A549 (cell line): ENCODE data around the gene UBE2G2. TPM values are rescaled to one million over a fixed set of nuclear protein-coding genes. Genes with fewer than 3 reads are reported as not detected.

Experiments used
- ATAC-seq, 2 experiments: fragments of 200-7000 bp in 1 of 2; fragments of >200 bp in 1 of 2; cut with Nextera tagmentation in 1 of 2; cut with Tn5 transposase in 1 of 2; 3 replicates each; pipeline versions ENCODE4 v1.8.0 to v1.9.1; 2018 to 2020; ENCODE audit warnings: mild to moderate bottlenecking in 1 of 2, moderate library complexity in 1 of 2
- CTCF ChIA-PET: fragments of 300-600 bp; sonication (Branson Sonifier 250); formaldehyde crosslinking; extraction: SDS; loops from one replicate; lab custom pipeline; 2021; ENCODE audit warnings: antibody characterized with exemption, inconsistent platforms; lab: Yijun Ruan, JAX
- POLR2A ChIA-PET: fragments of 350-600 bp; formaldehyde crosslinking; extraction: SDS; loops from one replicate; lab custom pipeline; 2021; ENCODE audit warnings: antibody characterized with exemption, inconsistent platforms; lab: Yijun Ruan, JAX
- DNase-seq, 2 experiments: peaks; one replicate each; pipeline versions ENCODE4 v3.0.0 to v3.0.0-alpha.2; 2011 to 2016; ENCODE audit warnings: low read depth in 1 of 2, low spot score in 1 of 2
- FAIRE-seq: peaks from 2 replicates; lab custom pipeline; 2011; peaks lifted over from hg19 to GRCh38; lab: Jason Lieb, UNC
- H3K27ac ChIP-seq, 2 experiments: fragments of >200 bp; sonication (Bioruptor Twin); formaldehyde crosslinking; 3 replicates each; pipeline ENCODE4 v1.5.1; 2016 to 2017
- H3K4me1 ChIP-seq: fragments of >200 bp; sonication (Bioruptor Twin); formaldehyde crosslinking; 3 replicates; pipeline ENCODE4 v1.6.1; 2016
- H3K4me2 ChIP-seq: fragments of >200 bp; sonication (Bioruptor Twin); formaldehyde crosslinking; 3 replicates; pipeline ENCODE4 v1.6.1; 2016
- H3K4me3 ChIP-seq: fragments of >200 bp; sonication (Bioruptor Twin); formaldehyde crosslinking; 3 replicates; pipeline ENCODE4 v1.5.1; 2016
- H3K9me3 ChIP-seq: fragments of >200 bp; sonication (Bioruptor Twin); formaldehyde crosslinking; 3 replicates; pipeline ENCODE4 v1.6.1; 2016
- BHLHE40 ChIP-seq: IDR thresholded peaks from 2 replicates; pipeline ENCODE4 v1.6.1; 2012; ENCODE audit warnings: low read depth, low read length, inconsistent platforms
- CBX2 ChIP-seq: fragments of 200-600 bp; sonication (generic); IDR thresholded peaks from 2 replicates; pipeline ENCODE4 v1.6.1; 2016; ENCODE audit warnings: low read depth, mild to moderate bottlenecking, borderline replicate concordance
- CBX8 ChIP-seq: fragments of 200-600 bp; sonication (generic); IDR thresholded peaks from 2 replicates; pipeline ENCODE4 v1.6.1; 2016
- CEBPB ChIP-seq, 2 experiments: fragments of >200 bp in 1 of 2; sonication (Bioruptor Twin) in 1 of 2; formaldehyde crosslinking in 1 of 2; IDR thresholded peaks; 2 replicates each; pipeline ENCODE4 v1.6.1; 2012 to 2016
- EP300 ChIP-seq, 2 experiments: fragments of >200 bp; sonication (Bioruptor Twin); formaldehyde crosslinking; IDR thresholded peaks; 2 replicates in 1 of 2; 3 replicates in 1 of 2; pipeline ENCODE4 v1.6.1; 2016 to 2017
- ESRRA ChIP-seq: fragments of 150-350 bp; IDR thresholded peaks from 2 replicates; pipeline ENCODE4 v1.6.1; 2014; ENCODE audit warnings: mild to moderate bottlenecking, low read length, borderline replicate concordance
- FOXS1 ChIP-seq: fragments of 250-450 bp; sonication (Bioruptor Pico); IDR thresholded peaks from 2 replicates; pipeline ENCODE4 v1.5.0; 2020; ENCODE audit warnings: mild to moderate bottlenecking, moderate library complexity
- GATA3 ChIP-seq: IDR thresholded peaks from 2 replicates; pipeline ENCODE4 v1.6.1; 2012; ENCODE audit warnings: borderline replicate concordance
- HDAC2 ChIP-seq: fragments of 200-600 bp; sonication (generic); IDR thresholded peaks from 2 replicates; pipeline ENCODE4 v1.6.1; 2016
- HEYL ChIP-seq: fragments of 250-450 bp; sonication (Bioruptor Pico); IDR thresholded peaks from 2 replicates; pipeline ENCODE4 v1.8.0; 2021; ENCODE audit warnings: mild to moderate bottlenecking, moderate library complexity
- JUN ChIP-seq, 2 experiments: fragments of >200 bp; sonication (Bioruptor Twin); formaldehyde crosslinking; IDR thresholded peaks; 2 replicates in 1 of 2; 3 replicates in 1 of 2; pipeline ENCODE4 v1.6.1; 2016 to 2017
- JUNB ChIP-seq: fragments of >200 bp; sonication (Bioruptor Twin); formaldehyde crosslinking; IDR thresholded peaks from 2 replicates; pipeline ENCODE4 v1.6.1; 2016
- KDM5A ChIP-seq: fragments of 200-600 bp; sonication (generic); IDR thresholded peaks from 2 replicates; pipeline ENCODE4 v1.6.1; 2016; ENCODE audit warnings: antibody characterized with exemption, mild to moderate bottlenecking
- MAFK ChIP-seq: fragments of 450-650 bp; IDR thresholded peaks from 2 replicates; pipeline ENCODE4 v1.6.1; 2014; ENCODE audit not compliant: partially characterized antibody
- NFE2L2 ChIP-seq: fragments of 150-350 bp; conservative IDR thresholded peaks from 2 replicates; pipeline ENCODE4 v1.6.1; 2014; ENCODE audit warnings: low read length
- PHF8 ChIP-seq: fragments of 200-600 bp; sonication (generic); IDR thresholded peaks from 2 replicates; pipeline ENCODE4 v1.6.1; 2016; ENCODE audit warnings: low read depth, mild to moderate bottlenecking, antibody characterized with exemption, moderate library complexity, borderline replicate concordance
- POLR2A ChIP-seq: IDR thresholded peaks from 2 replicates; pipeline ENCODE4 v1.6.1; 2012; ENCODE audit warnings: mild to moderate bottlenecking, low read length
- POLR2AphosphoS2 ChIP-seq: conservative IDR thresholded peaks from 2 replicates; pipeline ENCODE4 v1.6.1; 2012; ENCODE audit warnings: low read length, improper control_type of control experiment, inconsistent platforms
- SMC3 ChIP-seq: fragments of >200 bp; sonication (Bioruptor Twin); formaldehyde crosslinking; IDR thresholded peaks from 3 replicates; pipeline ENCODE4 v1.6.1; 2018; ENCODE audit warnings: inconsistent platforms
- SREBF2 ChIP-seq: fragments of 450-650 bp; IDR thresholded peaks from 2 replicates; pipeline ENCODE4 v1.6.1; 2014; ENCODE audit warnings: mild to moderate bottlenecking, moderate library complexity
- ZC3H11A ChIP-seq: fragments of 450-650 bp; IDR thresholded peaks from 2 replicates; pipeline ENCODE4 v1.6.1; 2014; ENCODE audit warnings: antibody characterized with exemption, mild to moderate bottlenecking
- ZFP36 ChIP-seq: fragments of 450-650 bp; IDR thresholded peaks from 2 replicates; pipeline ENCODE4 v1.6.1; 2014; ENCODE audit warnings: borderline replicate concordance; ENCODE audit not compliant: partially characterized antibody
- ZNF302 ChIP-seq: fragments of 250-450 bp; sonication (Bioruptor Pico); IDR thresholded peaks from 2 replicates; pipeline ENCODE4 v1.9.0; 2021; ENCODE audit warnings: inconsistent platforms, mild to moderate bottlenecking, moderate library complexity
- WGBS: methylation state at CpG from one replicate; pipeline ENCODE4 v1.1.6; 2017; ENCODE audit errors: missing lambda C conversion rate; 5-methylcytosine and 5-hydroxymethylcytosine counted together
- polyA plus RNA-seq, 4 experiments: library from polyadenylated mRNA; depleted of rRNA in 3 of 4; stranded (reverse); fragments of >200 nt; fragmentation: RNase III in 1 of 4; extraction: RNeasy Plus Mini Kit Qiagen cat#74134 plus additional on column Dnase treatment in 1 of 4; gene quantifications; 2 replicates in 3 of 4; 3 replicates in 1 of 4; pipeline ENCODE4 v1.2.3, GENCODE V29; 2011 to 2017
- TF ChIP-seq, protein P1 (sequence below): fragments of 200-600 bp; sonication (generic); IDR thresholded peaks from 2 replicates; pipeline ENCODE4 v1.6.1; 2016; ENCODE audit warnings: antibody characterized with exemption, mild to moderate bottlenecking, moderate library complexity
- TF ChIP-seq, protein P2 (sequence below): IDR thresholded peaks from 2 replicates; pipeline ENCODE4 v1.6.1; 2012
- TF ChIP-seq, protein P3 (sequence below): fragments of >200 bp; sonication (Bioruptor Twin); formaldehyde crosslinking; IDR thresholded peaks from 3 replicates; pipeline ENCODE4 v1.6.1; 2016
- TF ChIP-seq, protein P4 (sequence below): fragments of 250-450 bp; sonication (Bioruptor Pico); IDR thresholded peaks from 2 replicates; pipeline ENCODE4 v1.5.0; 2020; ENCODE audit warnings: low read depth, mild to moderate bottlenecking, moderate library complexity
- TF ChIP-seq, protein P5 (sequence below): IDR thresholded peaks from 2 replicates; pipeline ENCODE4 v1.6.1; 2012; ENCODE audit warnings: low read depth, borderline replicate concordance

Gene UBE2G2
- polyA plus RNA-seq, 2 of the 4 experiments (the other 2 are of a cell fraction): 56.9 to 68.2 TPM

DNA sequence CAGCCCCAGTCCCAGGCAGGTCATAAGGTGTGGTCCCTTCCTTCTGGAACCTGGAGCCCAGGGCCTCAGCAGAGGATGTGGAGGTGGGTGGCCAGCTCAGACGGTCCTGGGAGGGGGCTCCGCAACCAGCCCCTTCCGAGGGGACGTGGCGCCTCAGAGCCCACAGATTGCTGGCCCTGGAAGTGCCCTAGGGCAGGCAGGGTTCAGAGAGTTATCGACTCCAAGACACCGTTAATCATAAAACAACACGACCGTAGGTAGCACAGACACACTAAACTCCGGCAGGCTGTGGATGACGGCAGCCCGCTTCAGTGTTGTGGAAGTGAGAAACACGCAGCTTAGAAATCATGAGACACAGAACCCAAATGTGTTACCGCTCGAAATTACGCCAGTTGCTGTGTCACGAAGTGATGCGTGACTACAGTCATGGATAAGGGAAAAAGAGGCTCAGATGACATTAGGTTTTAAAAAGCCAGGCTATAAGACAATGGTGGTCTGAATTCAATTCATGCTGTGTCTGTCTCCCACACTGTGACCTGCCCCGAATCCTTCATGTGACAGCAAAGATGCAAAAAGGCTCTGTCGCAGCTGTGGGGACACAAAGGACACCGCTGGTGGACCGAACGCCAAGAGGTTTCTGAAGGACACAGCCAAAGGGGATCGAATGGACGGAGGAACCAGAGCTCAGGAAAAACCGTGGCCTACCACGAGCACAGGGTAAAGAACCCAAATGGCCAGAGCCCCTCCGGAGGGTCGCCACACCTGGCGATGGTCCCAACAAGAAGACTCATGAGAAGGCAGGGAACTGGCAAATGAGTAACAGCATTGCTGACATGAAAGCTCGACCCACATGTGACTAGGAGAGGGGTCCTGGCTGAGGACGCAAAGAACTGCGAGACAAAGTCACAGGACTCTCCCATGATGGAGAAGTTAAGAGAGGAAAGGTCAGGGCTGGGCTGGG is 17.9 kb upstream of the UBE2G2 start:
- no peak for ATAC-seq
- TF ChIP-seq CBX8 (no peak), HDAC2 (no peak), SREBF2 (no peak), KDM5A (no peak)
- Histone ChIP-seq H3K4me1 (peaks cover 9% of the 10 kb centered on the region; the same call in 2 of the 3 replicates), H3K4me3 (no peak overlapping the region), H3K27ac (no peak overlapping the region), H3K4me2 (no peak overlapping the region), H3K9me3 (peaks cover 34% of the 10 kb centered on the region)
- WGBS: 95% methylated on average over 33 of the region's 33 CpGs
- no peak for FAIRE-seq
- POLR2A ChIA-PET: no interaction called here
- no peak for DNase-seq
- CTCF ChIA-PET: interaction anchor here (2.0 kb wide), 1 partner anchor 18 kb away, joined by 6 read pairs; the partner anchor contains the start of gene UBE2G2

DNA sequence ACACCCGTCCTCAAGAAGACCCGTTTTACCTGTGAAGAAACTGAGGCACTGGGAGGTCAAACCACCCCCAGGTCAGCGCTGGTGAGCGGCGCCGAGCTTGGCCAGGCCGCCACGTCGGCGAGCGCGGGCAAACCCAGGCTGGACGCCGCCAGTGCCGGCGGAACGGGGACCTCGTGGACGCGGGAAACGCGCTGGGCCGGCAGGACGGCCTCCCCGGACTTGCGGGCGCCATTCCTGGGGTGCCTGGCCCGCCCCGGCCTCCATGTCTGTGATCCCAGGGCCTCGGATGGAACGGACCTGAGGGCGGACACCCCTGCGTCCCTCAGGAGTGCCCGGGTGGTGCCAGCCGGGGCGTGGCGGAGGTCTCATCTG is 17.0 kb upstream of the UBE2G2 start:
- CTCF ChIA-PET: interaction anchor here (2.0 kb wide), 1 partner anchor 17 kb away, joined by 6 read pairs; the partner anchor contains the start of gene UBE2G2
- H3K4me2 ChIP-seq: peak overlapping the region; percentile 69
- no peak for FAIRE-seq

DNA sequence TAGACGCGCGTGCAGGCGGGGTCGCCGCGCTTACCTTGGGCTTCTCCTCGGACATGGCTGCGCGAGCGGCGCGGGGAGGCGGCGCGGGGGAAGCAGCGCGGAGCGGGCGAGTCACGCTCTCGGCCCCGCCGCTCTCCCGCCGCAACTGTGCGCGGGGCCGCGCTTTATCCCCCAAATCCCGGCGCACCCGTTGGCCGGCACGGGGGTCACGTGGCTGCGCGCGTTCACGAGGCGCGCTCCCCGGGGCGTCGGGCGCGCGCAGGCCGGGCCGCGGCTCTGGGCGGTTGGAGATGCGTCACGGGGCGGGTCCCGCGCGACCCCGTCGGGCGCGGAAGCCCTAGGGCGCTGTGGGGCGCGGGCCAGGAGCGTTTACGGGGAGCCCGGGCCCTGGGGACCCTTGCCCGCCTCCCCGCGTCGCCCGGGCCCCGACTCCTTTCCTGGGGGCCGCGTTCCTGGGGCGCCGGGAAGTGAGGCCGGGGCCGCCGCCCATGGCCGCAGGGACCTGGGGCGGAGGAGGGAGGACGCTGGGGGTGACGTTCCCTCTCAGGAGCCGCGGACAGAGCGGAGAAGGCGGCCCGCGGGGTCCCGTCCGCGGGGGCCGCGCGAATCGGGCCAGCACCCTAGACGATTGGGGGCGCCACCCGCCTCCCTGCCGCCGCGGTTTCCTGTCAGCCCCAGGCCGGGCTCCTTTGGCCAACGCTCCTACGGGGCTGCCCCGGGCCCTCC is 16.5 kb upstream of the UBE2G2 start, which contains the start of gene SUMO3:
SUMO3 (minus strand) TSS at position 149 of the 726 bp plus-strand sequence; CDS start at position 55, 94 bp downstream.
- H3K4me3 ChIP-seq: peak within 1 kb of the TSS; percentile 64
- peak within 1 kb of the TSS; percentile 69 for H3K4me2 ChIP-seq
- DNase-seq: peak; percentile 65 to 74
- FAIRE-seq: no peak
- no CpG with 5 or more reads among the region's 108 CpGs for WGBS
- H3K4me1 ChIP-seq: peaks cover 9% of the 10 kb centered on the region; the same call in 2 of the 3 replicates
- ATAC-seq: peak; percentile 58 to 71
- peak within 1 kb of the TSS; percentile 85 to 97 for H3K27ac ChIP-seq
- peaks cover 27% of the 10 kb centered on the region for H3K9me3 ChIP-seq
- CTCF ChIA-PET: interaction anchor here (0.7 to 2.0 kb wide), 2 partner anchors 17 to 115 kb away, joined by 3 to 6 read pairs; partner anchors contain the start of gene UBE2G2
- POLR2A ChIA-PET: interaction anchor here (0.6 to 1.0 kb wide), 4 partner anchors 9 to 56 kb away, joined by 3 to 8 read pairs (median 6); partner anchors contain the start of genes PTTG1IP and UBE2G2
- no peak for TF ChIP-seq ZFP36
- no peak for TF ChIP-seq CEBPB (IDR thresholded peaks at IDR 0.05)
- TF ChIP-seq SMC3: no peak
- no peak for TF ChIP-seq ESRRA
- TF ChIP-seq SREBF2: no peak
- TF ChIP-seq NFE2L2: no peak
- TF ChIP-seq, protein P1, sequence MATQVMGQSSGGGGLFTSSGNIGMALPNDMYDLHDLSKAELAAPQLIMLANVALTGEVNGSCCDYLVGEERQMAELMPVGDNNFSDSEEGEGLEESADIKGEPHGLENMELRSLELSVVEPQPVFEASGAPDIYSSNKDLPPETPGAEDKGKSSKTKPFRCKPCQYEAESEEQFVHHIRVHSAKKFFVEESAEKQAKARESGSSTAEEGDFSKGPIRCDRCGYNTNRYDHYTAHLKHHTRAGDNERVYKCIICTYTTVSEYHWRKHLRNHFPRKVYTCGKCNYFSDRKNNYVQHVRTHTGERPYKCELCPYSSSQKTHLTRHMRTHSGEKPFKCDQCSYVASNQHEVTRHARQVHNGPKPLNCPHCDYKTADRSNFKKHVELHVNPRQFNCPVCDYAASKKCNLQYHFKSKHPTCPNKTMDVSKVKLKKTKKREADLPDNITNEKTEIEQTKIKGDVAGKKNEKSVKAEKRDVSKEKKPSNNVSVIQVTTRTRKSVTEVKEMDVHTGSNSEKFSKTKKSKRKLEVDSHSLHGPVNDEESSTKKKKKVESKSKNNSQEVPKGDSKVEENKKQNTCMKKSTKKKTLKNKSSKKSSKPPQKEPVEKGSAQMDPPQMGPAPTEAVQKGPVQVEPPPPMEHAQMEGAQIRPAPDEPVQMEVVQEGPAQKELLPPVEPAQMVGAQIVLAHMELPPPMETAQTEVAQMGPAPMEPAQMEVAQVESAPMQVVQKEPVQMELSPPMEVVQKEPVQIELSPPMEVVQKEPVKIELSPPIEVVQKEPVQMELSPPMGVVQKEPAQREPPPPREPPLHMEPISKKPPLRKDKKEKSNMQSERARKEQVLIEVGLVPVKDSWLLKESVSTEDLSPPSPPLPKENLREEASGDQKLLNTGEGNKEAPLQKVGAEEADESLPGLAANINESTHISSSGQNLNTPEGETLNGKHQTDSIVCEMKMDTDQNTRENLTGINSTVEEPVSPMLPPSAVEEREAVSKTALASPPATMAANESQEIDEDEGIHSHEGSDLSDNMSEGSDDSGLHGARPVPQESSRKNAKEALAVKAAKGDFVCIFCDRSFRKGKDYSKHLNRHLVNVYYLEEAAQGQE: no peak
- no peak for TF ChIP-seq MAFK
- TF ChIP-seq JUNB: no peak
- no peak for TF ChIP-seq PHF8
- TF ChIP-seq ZC3H11A: no peak
- TF ChIP-seq CBX2: no peak

More for the DNA sequence above, 17.0 kb upstream of the UBE2G2 start:
- 100% methylated on average over 1 of the region's 37 CpGs for WGBS
- no peak for DNase-seq
- peak overlapping the region; percentile 64 for H3K4me3 ChIP-seq
- POLR2A ChIA-PET: no interaction called here
- TF ChIP-seq JUNB: no peak
- TF ChIP-seq, protein P2, sequence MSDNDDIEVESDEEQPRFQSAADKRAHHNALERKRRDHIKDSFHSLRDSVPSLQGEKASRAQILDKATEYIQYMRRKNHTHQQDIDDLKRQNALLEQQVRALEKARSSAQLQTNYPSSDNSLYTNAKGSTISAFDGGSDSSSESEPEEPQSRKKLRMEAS: no peak
- TF ChIP-seq, protein P3, sequence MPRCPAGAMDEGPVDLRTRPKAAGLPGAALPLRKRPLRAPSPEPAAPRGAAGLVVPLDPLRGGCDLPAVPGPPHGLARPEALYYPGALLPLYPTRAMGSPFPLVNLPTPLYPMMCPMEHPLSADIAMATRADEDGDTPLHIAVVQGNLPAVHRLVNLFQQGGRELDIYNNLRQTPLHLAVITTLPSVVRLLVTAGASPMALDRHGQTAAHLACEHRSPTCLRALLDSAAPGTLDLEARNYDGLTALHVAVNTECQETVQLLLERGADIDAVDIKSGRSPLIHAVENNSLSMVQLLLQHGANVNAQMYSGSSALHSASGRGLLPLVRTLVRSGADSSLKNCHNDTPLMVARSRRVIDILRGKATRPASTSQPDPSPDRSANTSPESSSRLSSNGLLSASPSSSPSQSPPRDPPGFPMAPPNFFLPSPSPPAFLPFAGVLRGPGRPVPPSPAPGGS: no peak
- TF ChIP-seq HEYL: no peak
- no peak for TF ChIP-seq POLR2A
- no peak for TF ChIP-seq MAFK
- no peak for TF ChIP-seq ZNF302
- no peak for TF ChIP-seq EP300 (IDR thresholded peaks at IDR 0.05)
- TF ChIP-seq ZC3H11A: no peak
- no peak for TF ChIP-seq GATA3
- no peak for TF ChIP-seq KDM5A
- TF ChIP-seq HDAC2: no peak
- no peak for TF ChIP-seq BHLHE40
- TF ChIP-seq FOXS1: no peak
- TF ChIP-seq JUN (IDR thresholded peaks at IDR 0.05): no peak
- TF ChIP-seq, protein P4, sequence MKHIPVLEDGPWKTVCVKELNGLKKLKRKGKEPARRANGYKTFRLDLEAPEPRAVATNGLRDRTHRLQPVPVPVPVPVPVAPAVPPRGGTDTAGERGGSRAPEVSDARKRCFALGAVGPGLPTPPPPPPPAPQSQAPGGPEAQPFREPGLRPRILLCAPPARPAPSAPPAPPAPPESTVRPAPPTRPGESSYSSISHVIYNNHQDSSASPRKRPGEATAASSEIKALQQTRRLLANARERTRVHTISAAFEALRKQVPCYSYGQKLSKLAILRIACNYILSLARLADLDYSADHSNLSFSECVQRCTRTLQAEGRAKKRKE: no peak
- TF ChIP-seq, protein P5, sequence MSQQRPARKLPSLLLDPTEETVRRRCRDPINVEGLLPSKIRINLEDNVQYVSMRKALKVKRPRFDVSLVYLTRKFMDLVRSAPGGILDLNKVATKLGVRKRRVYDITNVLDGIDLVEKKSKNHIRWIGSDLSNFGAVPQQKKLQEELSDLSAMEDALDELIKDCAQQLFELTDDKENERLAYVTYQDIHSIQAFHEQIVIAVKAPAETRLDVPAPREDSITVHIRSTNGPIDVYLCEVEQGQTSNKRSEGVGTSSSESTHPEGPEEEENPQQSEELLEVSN: no peak
- no peak for TF ChIP-seq POLR2AphosphoS2
- H3K9me3 ChIP-seq: peaks cover 32% of the 10 kb centered on the region
- peak overlapping the region; percentile 85 to 97 for H3K27ac ChIP-seq
- no peak for ATAC-seq
- peaks cover 9% of the 10 kb centered on the region; the same call in 2 of the 3 replicates for H3K4me1 ChIP-seq
